Effector CD4-positive, alpha-beta T cell (primary cell): ENCODE measurements around the gene UGT1A8.

Experiments
- DNase-seq: peaks from one replicate; pipeline ENCODE4 v3.0.0-alpha.2; 2020

UGT1A8 gene

DNA sequence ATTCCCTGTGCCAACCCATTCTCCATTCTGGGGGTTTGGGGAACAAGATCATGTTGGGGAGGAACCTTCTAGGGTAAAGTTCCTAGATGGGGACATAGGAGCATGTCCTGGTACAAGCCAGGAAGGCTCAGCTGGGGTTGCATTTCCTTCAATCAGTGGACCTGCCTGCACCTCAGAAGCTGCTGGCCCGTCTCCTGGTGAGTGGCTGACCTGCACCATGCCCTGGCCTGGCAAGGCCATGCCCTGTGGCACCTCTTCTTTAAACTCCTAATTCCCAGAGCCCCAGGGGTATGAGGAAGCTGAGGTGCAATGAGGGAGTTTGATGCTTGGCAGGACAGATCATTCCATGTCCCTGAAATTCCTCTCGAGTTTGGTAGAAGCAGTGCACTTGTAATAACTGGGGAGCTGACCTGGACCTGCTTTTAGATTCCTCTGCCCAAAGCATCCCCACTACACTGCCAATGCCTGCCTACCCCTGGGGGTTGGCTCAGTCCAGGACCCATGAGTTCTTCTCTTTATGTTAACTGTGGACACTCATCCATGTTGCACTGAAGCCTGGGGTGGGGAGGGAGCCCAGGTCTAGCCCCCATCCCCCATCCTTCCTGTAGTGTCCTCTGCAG is 186.0 kb downstream of the UGT1A8 start:
- no peak for DNase-seq

GRCh38 chr2:233803994-233804393 is 186.6 kb downstream of the UGT1A8 start:
- DNase-seq = no peak

DNA sequence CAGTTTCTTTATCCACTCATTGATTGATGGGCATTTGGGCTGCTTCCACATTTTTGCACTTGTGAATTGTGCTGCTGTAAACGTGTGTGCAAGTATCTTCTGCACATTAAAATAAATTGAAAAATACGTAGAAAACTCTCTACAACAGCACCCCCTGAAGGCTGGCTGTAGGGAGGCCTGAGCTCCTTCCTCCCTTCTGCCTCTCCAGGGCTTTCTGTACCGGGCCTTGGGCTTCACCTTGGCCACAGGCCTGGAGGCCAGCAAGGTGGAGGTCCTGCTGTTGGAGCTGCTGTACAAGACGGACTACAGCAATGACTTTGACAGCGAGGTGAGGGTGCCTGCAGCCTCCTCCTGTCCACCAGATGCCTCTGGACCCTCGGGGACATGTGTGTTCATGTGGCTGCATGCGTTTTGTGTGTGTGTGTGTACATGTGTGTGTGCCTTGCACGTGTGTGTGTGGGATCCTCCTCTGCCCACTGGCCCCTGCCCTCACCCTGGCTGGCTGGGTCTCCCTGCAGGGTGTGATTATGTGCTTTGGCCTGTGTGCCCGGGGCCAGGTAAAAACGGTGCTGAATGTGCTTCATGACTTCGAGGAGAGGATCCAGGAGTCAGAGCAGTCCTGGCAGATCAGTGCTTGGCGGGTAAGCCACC is 189.9 kb downstream of the UGT1A8 start:
- DNase-seq = no peak

- DNase-seq = no peak
These were observed 190.8 kb downstream of the UGT1A8 start for GRCh38 chr2:233807966-233808935.

DNA sequence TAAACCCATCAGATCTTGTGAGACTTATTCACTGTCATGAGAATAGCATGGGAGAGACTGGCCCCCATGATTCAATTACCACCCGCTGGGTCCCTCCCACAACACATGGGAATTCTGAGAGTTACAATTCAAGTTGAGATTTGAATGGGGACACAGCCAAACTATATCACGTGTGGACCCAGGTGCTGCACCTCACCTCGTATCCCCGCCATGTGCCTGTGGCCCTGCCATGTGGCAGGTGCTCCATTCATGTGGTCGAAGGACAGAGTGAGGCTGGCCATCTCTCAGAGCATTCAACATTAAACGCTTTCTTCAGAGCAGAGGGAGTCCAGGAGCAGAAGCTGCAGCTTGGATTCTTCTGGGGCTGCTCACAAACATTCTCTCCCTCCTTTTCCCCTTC is 193.0 kb downstream of the UGT1A8 start:
- DNase-seq = no peak

GRCh38 chr2:233811087-233811486 is 193.7 kb downstream of the UGT1A8 start:
- DNase-seq = no peak

DNA sequence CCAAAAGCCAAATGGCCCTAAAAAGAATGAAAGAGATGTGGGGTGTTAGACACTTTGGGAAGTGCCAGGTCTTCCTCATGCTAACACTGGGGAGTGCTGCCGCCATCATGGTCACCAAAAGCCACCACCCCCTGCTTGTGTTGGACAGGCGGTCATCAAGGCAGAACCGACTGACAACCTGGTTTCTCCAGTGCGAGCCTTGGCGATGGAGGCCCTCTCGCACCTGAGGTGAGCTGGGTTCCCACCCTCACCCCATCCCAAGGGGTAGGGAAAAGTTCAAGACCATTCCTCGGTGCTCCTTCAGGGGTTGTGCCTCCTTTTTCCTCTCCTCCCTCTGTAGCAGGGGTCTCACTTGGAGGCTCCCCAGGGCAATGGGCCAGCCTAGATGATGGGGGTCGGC is 194.3 kb downstream of the UGT1A8 start:
- no peak for DNase-seq

DNA sequence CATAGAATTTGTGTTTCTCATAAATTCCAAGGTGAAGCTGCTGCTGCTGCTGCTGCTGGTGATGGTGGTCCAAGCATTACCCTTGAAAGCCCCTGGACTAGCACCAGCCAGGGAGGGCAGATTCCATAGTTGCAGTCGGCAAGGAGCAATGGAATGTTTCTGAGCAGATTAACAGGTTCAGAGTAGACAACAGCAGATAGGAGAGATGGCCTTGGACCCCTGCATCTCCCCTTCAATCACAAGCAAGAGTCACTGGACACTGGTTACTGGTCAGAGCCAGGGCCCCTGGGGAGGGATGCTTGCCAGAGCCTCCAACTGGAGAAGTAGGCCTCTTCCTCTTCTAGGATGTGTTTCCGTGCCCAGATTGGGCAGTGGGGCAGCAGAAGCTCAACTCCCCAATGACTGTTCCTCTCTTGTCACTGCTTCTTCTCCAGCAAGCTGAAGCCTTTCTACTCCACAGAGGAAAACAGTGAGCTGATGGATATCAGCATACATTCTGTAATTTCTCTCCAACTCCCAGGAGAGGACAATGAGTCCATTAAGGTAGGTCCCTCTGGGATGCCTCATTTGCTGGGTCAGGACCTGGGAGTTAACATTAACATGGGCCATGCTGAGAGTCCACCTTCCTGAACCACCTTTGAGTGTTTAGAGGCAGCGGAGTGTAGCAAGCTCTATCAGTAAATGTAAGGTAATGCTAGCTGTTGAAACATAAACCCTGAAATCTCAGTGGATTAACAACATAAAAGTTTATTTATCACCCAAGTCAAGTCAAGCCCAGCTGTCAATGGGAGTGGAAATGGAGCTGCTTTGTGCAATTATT is 196.0 kb downstream of the UGT1A8 start:
- DNase-seq = no peak

GRCh38 chr2:233814056-233814835 is 196.8 kb downstream of the UGT1A8 start:
- DNase-seq = no peak

DNA sequence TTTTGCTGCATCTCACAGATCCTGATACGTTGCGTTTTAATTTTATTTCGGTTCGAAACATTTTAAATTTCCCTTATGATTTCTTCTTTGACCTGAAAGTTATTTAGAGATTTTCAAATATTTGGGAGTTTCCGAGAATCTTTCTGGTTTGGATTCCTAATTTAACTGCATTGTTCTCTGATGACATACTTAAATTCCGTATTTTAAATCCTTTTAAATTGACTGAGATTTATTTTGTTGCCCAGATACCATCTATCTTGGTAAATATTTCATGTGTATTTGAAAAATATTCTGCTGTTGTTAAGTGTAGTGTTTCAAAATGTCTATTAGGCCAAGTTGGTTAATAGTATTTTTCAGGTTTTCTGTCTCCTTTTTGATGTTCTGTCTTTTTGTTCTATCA is 198.4 kb downstream of the UGT1A8 start:
- DNase-seq = no peak

DNA sequence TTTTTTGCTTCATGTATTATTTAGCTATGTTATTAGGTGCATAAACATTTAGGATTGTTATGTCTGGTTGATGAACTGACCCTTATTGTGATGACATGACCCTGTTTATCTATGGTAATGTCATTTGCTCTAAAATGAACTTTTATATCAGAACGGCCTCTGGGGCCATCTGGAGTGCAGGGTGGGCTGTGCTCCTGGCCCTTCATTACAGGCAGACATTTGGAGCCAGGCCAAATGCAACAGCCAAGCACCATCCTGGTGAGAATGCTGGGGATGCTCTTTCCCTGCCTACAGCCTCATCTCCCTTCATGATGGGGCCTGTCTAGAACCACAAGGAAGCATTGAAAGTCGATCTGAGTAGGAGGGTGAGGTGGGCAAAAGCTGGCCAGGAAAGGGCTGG is 198.9 kb downstream of the UGT1A8 start:
- DNase-seq = no peak

DNA sequence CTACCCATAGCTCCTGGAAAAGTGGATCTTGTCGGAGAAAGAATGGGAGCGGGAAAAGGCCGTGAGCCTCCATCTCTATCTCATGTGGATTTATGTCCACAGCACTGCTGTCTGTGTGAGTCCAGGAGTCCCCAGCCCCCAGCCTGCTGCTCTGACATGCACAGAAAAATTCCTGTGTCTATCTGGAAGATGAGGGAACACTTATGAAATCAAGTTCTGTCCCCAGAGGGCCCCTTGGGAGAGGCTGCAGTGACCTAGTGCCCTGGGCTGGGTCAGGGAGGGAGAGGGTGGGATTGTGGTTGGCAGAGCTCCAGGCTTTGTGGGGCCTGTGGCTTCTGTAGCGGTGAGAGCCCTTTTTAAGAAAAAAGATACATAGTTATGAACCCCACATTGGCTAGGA is 199.3 kb downstream of the UGT1A8 start:
- DNase-seq = no peak

DNA sequence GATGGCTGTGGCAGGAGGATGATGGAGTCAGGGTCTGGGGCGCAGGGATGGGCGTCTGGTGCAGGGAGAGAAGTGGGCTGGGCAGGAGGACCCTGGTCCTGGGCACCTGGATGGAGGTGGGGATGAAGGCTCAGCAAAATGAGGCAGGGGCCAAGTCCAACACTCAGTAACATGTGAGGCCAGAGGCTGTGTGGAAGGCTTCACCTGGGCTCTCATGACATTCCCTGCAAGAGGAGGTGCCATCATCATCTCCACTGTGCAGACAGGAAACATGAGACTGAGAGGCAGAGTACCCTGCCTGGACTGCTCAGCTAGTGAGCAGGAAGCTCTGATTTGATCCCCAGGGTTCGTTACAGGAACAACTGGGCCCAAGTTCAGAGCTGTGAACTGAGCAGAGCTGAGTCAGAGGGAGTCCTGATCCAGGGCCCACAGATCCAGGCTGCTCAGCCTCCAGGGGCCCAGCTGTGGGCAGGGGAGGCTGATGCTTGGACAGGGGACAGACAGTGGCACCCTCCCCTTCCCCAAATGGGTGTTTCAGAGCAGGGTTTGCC is 200.0 kb downstream of the UGT1A8 start:
- no peak for DNase-seq

GRCh38 chr2:233817995-233818638 is 200.7 kb downstream of the UGT1A8 start:
- DNase-seq = no peak

- DNase-seq = no peak
These were observed 201.5 kb downstream of the UGT1A8 start for GRCh38 chr2:233818639-233819621.

- DNase-seq = no peak
These were observed 202.7 kb downstream of the UGT1A8 start for GRCh38 chr2:233819884-233820773.

DNA sequence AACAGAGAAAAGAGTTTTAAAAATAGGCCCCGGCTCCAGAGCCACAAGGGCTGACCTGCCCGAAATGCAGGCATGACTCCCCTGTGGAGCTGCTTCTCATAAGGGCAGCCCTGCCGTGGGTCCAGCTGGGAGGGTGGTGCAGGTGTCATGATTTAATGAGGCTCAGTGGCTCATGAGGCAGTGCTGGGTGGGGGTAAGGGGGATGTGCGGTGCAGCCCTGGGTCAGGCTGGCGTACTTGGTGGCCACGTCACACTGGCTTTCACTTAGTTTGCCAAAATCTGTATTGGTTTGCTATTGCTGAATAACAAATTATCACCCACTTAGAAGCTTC is 203.3 kb downstream of the UGT1A8 start:
- DNase-seq = no peak

DNA sequence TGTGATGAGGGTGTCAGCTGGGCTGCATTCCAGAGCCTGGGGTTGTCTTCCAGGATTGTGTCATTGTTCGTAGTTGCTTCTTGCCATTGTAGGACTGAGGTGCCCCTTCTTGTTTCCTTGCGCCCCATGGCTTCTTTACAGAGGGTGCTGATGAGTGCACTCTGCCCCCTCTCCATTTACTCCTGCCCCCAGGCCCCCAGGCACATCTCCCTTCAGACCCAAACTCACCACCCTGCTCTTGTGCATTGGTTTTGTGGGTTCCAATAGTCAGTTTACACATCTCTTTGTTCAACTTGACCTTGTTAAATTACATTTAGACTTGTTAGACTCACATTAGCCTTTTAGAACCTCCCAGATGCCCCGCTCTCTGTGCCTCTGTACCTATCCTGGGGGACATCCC is 203.8 kb downstream of the UGT1A8 start:
- no peak for DNase-seq

DNA sequence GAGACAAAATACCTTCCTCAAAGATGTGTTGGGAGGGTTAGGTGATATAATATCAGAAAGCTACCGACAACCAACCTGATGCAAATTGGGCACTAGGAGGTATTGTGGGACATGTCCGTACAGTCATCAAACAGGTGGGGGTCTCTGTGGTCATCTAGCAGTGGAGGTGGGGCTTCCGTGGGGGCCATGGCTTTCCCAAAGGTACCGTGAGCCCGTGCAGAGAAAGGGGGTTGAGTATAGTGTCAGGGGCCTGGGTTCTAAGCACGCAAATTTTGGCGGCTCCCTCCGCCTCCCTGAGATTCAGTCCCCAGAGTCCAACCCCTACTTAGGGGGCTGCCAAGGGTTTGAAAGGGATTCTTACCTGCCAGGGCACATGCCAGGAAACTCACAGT is 204.3 kb downstream of the UGT1A8 start:
- no peak for DNase-seq
